ENCODE data around the gene PMPCA.

The PMPCA gene

GRCh38 chr9:136362450-136362784 is 48.0 kb upstream of the PMPCA start:
- no peaks in the 10 kb centered on the region for H4K20me1 ChIP-seq (ENCODE audit: low read depth, low read length)
- H3K9ac ChIP-seq (ENCODE audit: low read length): peak overlapping the region; percentile 6; the same call in 1 of the 2 replicates
- H3K4me2 ChIP-seq (ENCODE audit: low read depth, low read length, poor library complexity, severe bottlenecking): peak overlapping the region; percentile 29
- no peaks in the 10 kb centered on the region for H3K36me3 ChIP-seq (ENCODE audit: low read length)
- TF ChIP-seq EZH2phosphoT487 (conservative IDR thresholded peaks at IDR 0.05; ENCODE audit: low read length) (no peak), CTCF (IDR thresholded peaks at IDR 0.05; ENCODE audit: insufficient read depth, low read length, poor library complexity, severe bottlenecking) (no peak)
- no peaks in the 10 kb centered on the region for H3K9me3 ChIP-seq (ENCODE audit: insufficient read depth, low read length)
- H3F3A ChIP-seq (ENCODE audit: insufficient read depth): no peaks in the 10 kb centered on the region
- no peaks in the 10 kb centered on the region for H3K27me3 ChIP-seq (ENCODE audit: low read length)
- H3K27ac ChIP-seq (ENCODE audit: low read depth, low read length): no peak overlapping the region
- H3K4me3 ChIP-seq (ENCODE audit: insufficient read depth, low read length, poor library complexity, severe bottlenecking): no peak overlapping the region
- no peaks in the 10 kb centered on the region for H3K79me2 ChIP-seq (ENCODE audit: insufficient read depth, low read length)
- H2AFZ ChIP-seq (ENCODE audit: low read depth, low read length, severe bottlenecking): no peak overlapping the region
- no peaks in the 10 kb centered on the region for H3K9me2 ChIP-seq (replicated peaks; ENCODE audit: insufficient read depth, low read length)

- Histone ChIP-seq H3K79me2 (ENCODE audit: insufficient read depth, low read length) (no peaks in the 10 kb centered on the region), H2AFZ (ENCODE audit: low read depth, low read length, severe bottlenecking) (no peak within 1 kb of the TSS), H3K27me3 (ENCODE audit: low read length) (no peaks in the 10 kb centered on the region), H3K36me3 (ENCODE audit: low read length) (no peaks in the 10 kb centered on the region), H3K4me3 (ENCODE audit: insufficient read depth, low read length, poor library complexity, severe bottlenecking) (peak within 1 kb of the TSS; percentile 84), H3K9ac (ENCODE audit: low read length) (peak within 1 kb of the TSS; percentile 88), H3K4me2 (ENCODE audit: low read depth, low read length, poor library complexity, severe bottlenecking) (peak within 1 kb of the TSS; percentile 65), H4K20me1 (ENCODE audit: low read depth, low read length) (no peaks in the 10 kb centered on the region), H3K9me3 (ENCODE audit: insufficient read depth, low read length) (no peaks in the 10 kb centered on the region), H3F3A (ENCODE audit: insufficient read depth) (no peaks in the 10 kb centered on the region), H3K27ac (ENCODE audit: low read depth, low read length) (peak within 1 kb of the TSS; percentile 82), H3K9me2 (replicated peaks; ENCODE audit: insufficient read depth, low read length) (no peaks in the 10 kb centered on the region)
- TF ChIP-seq EZH2phosphoT487 (conservative IDR thresholded peaks at IDR 0.05; ENCODE audit: low read length) (no peak), CTCF (IDR thresholded peaks at IDR 0.05; ENCODE audit: insufficient read depth, low read length, poor library complexity, severe bottlenecking) (peak; percentile 74)
Measured at GRCh38 chr9:136363106-136363948, 47.1 kb upstream of the PMPCA start, which contains the start of gene DNLZ. Gene DNLZ (minus strand): TSS chr9:136363744. CDS start chr9:136363714, 30 bp downstream.

GRCh38 chr9:136363949-136364748 is 46.3 kb upstream of the PMPCA start:
- no peaks in the 10 kb centered on the region for H3K27me3 ChIP-seq (ENCODE audit: low read length)
- no peaks in the 10 kb centered on the region for H3K9me2 ChIP-seq (replicated peaks; ENCODE audit: insufficient read depth, low read length)
- peak overlapping the region; percentile 26 for H3K4me3 ChIP-seq (ENCODE audit: insufficient read depth, low read length, poor library complexity, severe bottlenecking)
- H2AFZ ChIP-seq (ENCODE audit: low read depth, low read length, severe bottlenecking): no peak overlapping the region
- no peak for TF ChIP-seq CTCF (IDR thresholded peaks at IDR 0.05; ENCODE audit: insufficient read depth, low read length, poor library complexity, severe bottlenecking)
- no peak for TF ChIP-seq EZH2phosphoT487 (conservative IDR thresholded peaks at IDR 0.05; ENCODE audit: low read length)
- no peaks in the 10 kb centered on the region for H3K36me3 ChIP-seq (ENCODE audit: low read length)
- H3K79me2 ChIP-seq (ENCODE audit: insufficient read depth, low read length): no peaks in the 10 kb centered on the region
- no peaks in the 10 kb centered on the region for H4K20me1 ChIP-seq (ENCODE audit: low read depth, low read length)
- no peak overlapping the region for H3K27ac ChIP-seq (ENCODE audit: low read depth, low read length)
- no peaks in the 10 kb centered on the region for H3K9me3 ChIP-seq (ENCODE audit: insufficient read depth, low read length)
- peak overlapping the region; percentile 65 for H3K4me2 ChIP-seq (ENCODE audit: low read depth, low read length, poor library complexity, severe bottlenecking)
- no peak overlapping the region for H3K9ac ChIP-seq (ENCODE audit: low read length)
- H3F3A ChIP-seq (ENCODE audit: insufficient read depth): no peaks in the 10 kb centered on the region

All from SU-DHL-6 (cell line).